ENCODE results near the gene ERH.
"Not testable (repeated sequence)": the region's sequence is repeated elsewhere in the genome, so short reads cannot be mapped to it uniquely, and the experiment has no call there.

The ERH gene

GRCh38 chr14:69398053-69398817 is at the start of gene ERH, which contains the start of gene SLC39A9:
TSS of gene ERH (minus strand) at chr14:69398299. CDS start at chr14:69398233, 66 bp downstream.
TSS of gene SLC39A9 (plus strand) at chr14:69398692. CDS start at chr14:69399370, 678 bp downstream.
- peak; percentile 92 for DNase-seq (ENCODE audit: low read depth)

DNA sequence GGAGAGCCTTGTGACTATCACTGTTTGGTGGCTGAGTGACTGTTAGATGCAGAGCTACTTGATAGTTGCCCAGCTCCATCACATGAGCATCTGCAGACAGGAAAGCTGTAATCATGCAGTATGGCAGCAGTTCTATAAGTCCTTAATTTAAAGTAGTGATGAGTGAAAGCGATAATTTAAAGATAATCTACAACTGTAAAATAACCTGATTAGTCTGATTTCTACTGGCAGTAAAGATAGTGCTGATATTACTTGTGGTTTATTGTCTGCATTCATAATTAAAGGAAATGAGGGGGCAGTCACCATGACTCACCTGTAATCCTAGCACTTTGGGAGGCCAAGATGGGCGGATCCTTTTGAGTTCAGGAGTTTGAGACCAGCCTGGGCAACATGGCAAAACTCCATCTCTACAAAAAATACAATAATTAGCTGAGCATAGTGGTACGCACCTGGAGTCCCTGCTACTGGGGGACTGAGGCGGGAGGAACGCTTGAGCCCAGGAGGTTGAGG is 45.3 kb upstream of the ERH start:
- DNase-seq (ENCODE audit: low read depth), result no peak

GRCh38 chr14:69441948-69442347 is 43.8 kb upstream of the ERH start:
- DNase-seq (ENCODE audit: low read depth), result no peak

DNA sequence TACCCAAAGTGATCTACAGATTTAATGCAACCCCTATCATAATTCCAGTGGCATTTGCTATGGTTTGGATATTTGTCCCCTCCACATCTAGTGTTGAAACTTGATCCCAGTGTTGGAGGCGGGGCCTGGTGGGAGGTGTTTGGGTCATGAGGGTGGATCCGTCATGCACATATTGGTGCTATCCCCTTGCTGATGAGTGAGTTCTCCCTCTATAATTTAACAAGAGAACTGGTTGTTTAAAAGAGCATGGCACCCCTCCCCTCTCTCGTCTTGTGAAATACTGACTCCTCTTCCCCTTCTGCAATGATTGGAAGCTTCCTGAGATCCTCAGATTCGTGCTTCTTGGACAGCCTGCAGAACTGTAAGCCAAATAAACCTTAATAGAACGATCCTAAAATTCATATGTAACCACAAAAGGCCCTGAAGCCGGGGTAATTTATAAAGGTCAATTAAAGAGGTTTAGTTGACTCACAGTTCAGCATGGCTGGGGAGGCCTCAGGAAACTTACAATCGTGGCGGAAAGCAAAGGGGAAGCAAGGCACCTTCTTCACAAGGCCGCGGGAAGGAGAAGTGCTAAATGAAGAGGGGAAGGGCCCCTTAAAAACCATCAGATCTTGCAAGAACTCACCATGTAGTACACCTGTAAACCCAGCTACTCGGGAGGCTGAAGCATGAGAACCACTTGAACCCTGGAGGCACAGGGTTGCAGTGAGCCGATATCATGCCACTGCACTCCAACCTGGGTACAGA is 41.6 kb upstream of the ERH start:
- DNase-seq (ENCODE audit: low read depth), result no peak

GRCh38 chr14:69432364-69432763 is 34.3 kb upstream of the ERH start:
- DNase-seq (ENCODE audit: low read depth), result no peak

GRCh38 chr14:69430306-69430939 is 32.3 kb upstream of the ERH start:
- DNase-seq (ENCODE audit: low read depth), result no peak

DNA sequence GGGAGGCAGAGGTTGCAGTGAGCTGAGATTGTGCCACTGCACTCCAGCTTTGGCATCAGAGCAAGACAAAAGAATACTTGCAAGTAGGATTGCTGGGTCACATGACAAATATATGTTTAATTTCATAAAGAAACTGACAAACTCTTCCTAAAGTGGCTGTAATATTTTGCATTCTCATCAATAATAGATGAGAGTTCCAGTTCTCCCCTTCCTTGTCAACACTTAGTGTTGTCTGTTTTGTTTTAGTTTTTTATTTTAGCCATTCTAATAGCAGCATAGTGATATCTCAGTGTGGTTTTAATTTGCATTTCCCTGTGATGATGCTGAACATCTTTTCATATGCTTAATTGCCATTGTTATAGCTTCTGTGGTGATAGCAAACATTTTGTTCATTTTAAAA is 31.5 kb upstream of the ERH start:
- DNase-seq (ENCODE audit: low read depth), result no peak

- no peak for DNase-seq (ENCODE audit: low read depth)
Measured at GRCh38 chr14:69428289-69428998, 30.3 kb upstream of the ERH start.

DNA sequence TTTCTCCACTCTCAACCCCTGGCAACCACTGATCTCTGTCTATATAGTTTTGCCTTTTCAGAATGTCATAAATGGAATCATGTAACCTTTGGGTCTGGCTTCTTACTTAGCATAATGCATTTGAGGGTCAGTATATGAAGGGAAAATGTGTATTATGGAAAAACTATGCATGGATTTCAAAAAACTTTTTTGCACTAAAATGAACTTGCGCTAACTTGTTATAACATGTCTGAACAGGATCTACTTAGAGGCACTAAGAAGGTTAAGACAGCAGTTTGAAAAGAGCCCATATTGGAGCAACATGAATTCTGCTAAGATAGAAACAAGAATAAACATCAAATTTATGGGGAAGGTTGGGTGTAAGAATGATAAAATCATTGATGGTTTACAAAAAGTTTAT is 29.5 kb upstream of the ERH start:
- no peak for DNase-seq (ENCODE audit: low read depth)

DNA sequence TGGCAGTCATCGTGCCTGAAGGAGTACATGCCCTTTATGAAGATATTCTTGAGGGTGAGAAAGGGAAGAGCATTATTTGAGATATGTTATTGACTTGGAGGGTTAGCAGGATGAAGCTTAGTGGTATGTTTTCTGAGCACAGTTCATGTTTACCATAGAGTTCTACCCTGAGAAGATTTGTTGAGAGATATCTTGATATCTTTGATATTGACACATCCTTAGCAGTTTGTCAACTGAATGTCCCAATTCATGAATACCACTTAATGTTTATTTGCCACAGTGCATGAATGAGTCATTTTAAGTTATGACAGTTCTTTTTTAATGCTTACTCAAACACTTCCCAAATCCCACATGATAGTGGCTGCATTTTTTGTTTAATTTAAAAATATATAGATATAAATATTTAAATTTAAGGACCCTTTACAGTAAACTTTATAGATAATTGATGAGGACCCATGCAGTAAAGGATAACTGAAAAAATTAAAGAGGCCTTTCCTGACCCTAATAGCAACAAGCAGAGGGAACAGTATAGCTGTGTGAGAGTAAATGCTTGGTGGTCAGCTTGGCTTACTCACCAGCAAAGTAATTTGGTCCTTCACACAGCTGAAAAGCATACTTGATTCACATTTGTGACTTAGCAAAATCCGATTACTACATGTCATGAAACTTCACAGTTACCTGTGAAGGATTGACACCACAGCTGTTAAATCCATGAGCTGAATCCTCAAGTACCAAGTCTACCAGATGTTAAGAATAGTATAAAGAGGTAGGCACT is 26.2 kb upstream of the ERH start:
- DNase-seq (ENCODE audit: low read depth), result no peak

DNA sequence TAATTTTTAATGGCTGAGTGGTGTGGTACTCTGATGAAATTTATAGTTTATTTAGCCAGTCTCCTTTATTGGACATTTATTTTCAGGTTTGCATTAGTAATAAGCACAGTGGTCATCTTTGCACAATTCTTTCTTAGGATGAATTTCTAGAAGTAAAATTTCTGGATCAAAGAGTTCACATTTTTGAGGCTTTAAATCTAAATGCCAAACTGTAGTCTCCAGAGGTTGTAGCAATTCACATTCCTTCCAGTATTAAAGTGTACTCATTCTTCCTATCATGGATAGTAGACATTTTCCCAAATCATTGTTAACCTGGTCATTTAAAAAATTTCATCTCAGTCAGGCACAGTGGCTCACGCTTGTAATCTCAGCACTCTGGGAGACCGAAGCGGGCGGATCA is 25.2 kb upstream of the ERH start:
- no peak for DNase-seq (ENCODE audit: low read depth)

- not testable (repeated sequence) for DNase-seq (ENCODE audit: low read depth)
Measured at GRCh38 chr14:69416087-69416486, 18.0 kb upstream of the ERH start.

DNA sequence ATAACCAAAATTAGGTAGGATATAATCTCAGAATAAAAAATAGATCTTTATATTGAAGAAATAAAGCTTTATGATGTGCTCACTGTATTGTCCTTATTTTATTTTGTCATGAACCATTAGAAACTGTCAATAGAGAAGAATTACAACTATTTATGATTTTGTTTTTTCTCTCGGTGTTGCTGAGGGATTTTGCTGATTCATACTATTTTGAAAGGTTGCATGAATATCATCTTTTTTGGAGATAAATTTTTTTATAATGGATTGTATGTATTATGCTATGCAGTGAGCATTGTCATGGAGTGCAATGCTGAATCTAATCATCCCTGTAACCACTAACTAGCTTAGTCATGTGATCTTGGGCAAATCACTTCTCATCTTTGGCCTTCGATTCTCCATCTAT is 15.4 kb upstream of the ERH start:
- DNase-seq (ENCODE audit: low read depth), result no peak

GRCh38 chr14:69408331-69408960 is 10.3 kb upstream of the ERH start:
- DNase-seq (ENCODE audit: low read depth), result no peak

GRCh38 chr14:69405762-69406161 is 7.7 kb upstream of the ERH start:
- DNase-seq (ENCODE audit: low read depth), result no peak

GRCh38 chr14:69404883-69405282 is 6.8 kb upstream of the ERH start:
- no peak for DNase-seq (ENCODE audit: low read depth)

- no peak for DNase-seq (ENCODE audit: low read depth)
Measured at GRCh38 chr14:69404478-69404877, 6.4 kb upstream of the ERH start.

DNA sequence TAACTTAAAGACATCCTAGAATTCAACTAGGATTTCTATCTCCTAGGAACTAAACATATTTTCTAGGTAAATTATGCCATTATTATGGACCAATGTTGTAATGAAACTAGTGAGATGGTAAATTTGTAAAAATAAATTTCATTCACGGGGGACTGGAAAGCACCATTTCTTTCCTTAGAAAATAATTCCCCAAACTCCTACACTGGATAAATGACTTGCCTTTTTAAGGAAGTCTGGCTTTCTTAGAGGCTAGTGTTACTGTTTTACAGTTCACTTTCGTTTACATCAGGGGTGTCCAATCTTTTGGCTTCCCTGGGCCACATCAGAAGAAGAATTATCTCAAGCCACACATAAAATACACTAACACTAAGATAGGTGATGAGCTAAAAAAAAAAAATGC is 3.7 kb upstream of the ERH start:
- DNase-seq (ENCODE audit: low read depth), result no peak

DNA sequence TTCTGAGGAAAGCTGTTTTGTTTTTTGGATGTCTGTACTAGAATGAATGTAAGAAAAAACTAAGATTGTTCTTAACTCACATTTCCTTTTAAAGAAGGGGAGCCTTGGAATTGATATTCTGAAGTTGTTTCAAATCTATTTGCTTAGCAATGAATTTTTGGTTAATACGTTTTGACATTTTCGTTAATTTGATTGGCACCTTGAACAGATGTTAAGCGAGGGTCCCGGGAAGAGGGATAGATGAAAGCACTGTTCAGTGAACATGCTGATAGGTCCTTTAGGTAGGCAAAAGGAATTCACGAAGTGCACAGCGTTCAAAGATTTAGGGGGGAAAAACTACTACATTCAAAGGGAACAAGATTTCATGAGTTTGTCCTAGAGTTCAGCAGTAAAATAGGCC is 2.1 kb upstream of the ERH start:
- no peak for DNase-seq (ENCODE audit: low read depth)

DNA sequence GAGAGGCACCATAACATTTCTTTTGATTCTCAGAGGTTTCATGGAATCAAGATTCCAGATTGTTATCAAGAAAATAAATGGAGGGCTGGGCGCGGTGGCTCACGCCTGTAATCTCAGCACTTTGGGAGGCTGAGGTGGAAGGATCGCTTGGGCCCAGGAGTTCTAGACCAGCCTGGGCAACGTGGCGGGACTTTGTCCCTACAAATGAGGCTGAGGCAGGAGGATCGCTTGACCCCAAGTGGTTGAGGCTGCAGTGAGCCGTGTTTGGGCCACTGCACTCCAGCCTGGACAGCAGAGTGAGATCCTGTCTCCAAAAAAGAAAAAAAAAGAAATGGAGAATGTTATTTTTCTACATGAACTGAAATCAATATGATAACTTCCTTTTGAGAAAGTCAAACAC is 1.7 kb upstream of the ERH start:
- DNase-seq (ENCODE audit: low read depth), result no peak

DNA sequence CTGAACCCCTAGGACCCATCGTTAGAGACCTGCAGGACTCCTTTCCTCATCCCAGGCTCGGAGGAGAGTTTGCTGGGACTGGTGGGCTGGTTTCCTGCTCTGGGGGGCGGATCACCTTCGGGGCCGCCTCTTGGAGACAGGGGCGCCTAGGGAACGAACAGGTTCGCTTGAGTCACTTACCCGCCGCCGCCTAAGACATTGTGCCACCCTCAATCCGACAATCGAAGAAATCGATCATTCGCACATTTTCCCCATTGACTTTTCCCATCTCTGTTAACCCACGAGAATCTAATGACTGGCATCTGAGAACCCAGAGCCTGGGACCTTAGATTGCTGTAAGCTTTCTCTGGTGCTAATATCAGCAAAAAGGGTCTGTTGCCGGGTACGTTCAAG is 715 bp upstream of the ERH start:
- no peak for DNase-seq (ENCODE audit: low read depth)

Data from activated gamma-delta T cell treated with anti-CD3 and anti-CD28 coated beads, Interleukin-2, amount 50 U/mL, for 16 hours (primary cell).